Measurements from ENCODE around the gene DUSP5. TPM values are rescaled to one million over a fixed set of nuclear protein-coding genes. Genes with fewer than 3 reads are reported as not detected.

The DUSP5 gene
- total and polyA plus RNA-seq, 10 of the 15 experiments (the other 5 are each of a cell fraction or from before 2014, with no cell fraction given), result 2.1 to 95.9 (median 23.4) TPM

GRCh38 chr10:110527731-110528171, 30.0 kb downstream of the DUSP5 start:
- CTCF ChIA-PET, result interaction anchor here (0.9 to 1.5 kb wide), 3 partner anchors 19 to 24 kb away, joined by 3 to 4 read pairs (median 4); no protein-coding TSS in a partner anchor
- in situ Hi-C loops (cut with MboI), result no loop called here
- POLR2A ChIA-PET, result interaction anchor here (1.3 to 3.3 kb wide), 3 partner anchors 24 to 90 kb away, joined by 3 to 23 read pairs (median 4); no protein-coding TSS in a partner anchor

More at GRCh38 chr10:110527731-110528171, 30.0 kb downstream of the DUSP5 start:
- Histone ChIP-seq H3K79me2 (ENCODE audit: control insufficient read depth, insufficient read depth, low read length) (no peaks in the 10 kb centered on the region), H3K27ac (ENCODE audit: control insufficient read depth, insufficient read depth) (no peak overlapping the region), H3K4me1 (ENCODE audit: control insufficient read depth, insufficient read depth, low read length) (peaks cover 24% of the 10 kb centered on the region), H4K20me1 (ENCODE audit: control insufficient read depth, insufficient read depth) (no peaks in the 10 kb centered on the region), H3K4me3 (no peak overlapping the region), H3K9ac (ENCODE audit: control insufficient read depth, insufficient read depth, low read length) (no peak overlapping the region), H2AFZ (ENCODE audit: control insufficient read depth, low read depth, low read length) (no peak overlapping the region), H3K36me3 (ENCODE audit: control insufficient read depth in 2 of 2, insufficient read depth in 2 of 2, low read length in 1 of 2) (no peaks in the 10 kb centered on the region), H3K4me2 (ENCODE audit: control insufficient read depth, insufficient read depth) (no peak overlapping the region), H3K9me3 (replicated peaks; ENCODE audit: control insufficient read depth, insufficient read depth, low read length) (no peaks in the 10 kb centered on the region), H3K27me3 (replicated peaks in 1 of 2; ENCODE audit: control insufficient read depth in 2 of 2, insufficient read depth in 2 of 2, low read length in 1 of 2) (no peaks in the 10 kb centered on the region)
- intact Hi-C loops (cut with micrococcal nuclease; ENCODE audit: unreplicated experiment), result no loop called here
- ChIA-PET RAD21 (ENCODE audit: unreplicated experiment) (interaction anchor here (1.9 kb wide), 1 partner anchor 27 kb away, joined by 5 read pairs; no protein-coding TSS in a partner anchor), SMC1A (ENCODE audit: uncharacterized antibody, unreplicated experiment) (interaction anchor here (0.9 to 3.6 kb wide), 5 partner anchors 8 to 217 kb away, joined by 3 to 44 read pairs (median 8); no protein-coding TSS in a partner anchor)
- WGBS (ENCODE audit: insufficient coverage, insufficient replicate concordance, low lambda C conversion rate, missing lambda C conversion rate), result 98% methylated on average over 9 of the region's 9 CpGs
- FAIRE-seq, result no peak
- no peak for ATAC-seq
- no TSS peak for BruUV-seq (replicated peaks)
- TF ChIP-seq E2F8 (IDR thresholded peaks at IDR 0.05; ENCODE audit: low read depth, partially characterized antibody), result no peak
- TF ChIP-seq PML (IDR thresholded peaks at IDR 0.05; ENCODE audit: low read length), result no peak
- TF ChIP-seq, protein P1, sequence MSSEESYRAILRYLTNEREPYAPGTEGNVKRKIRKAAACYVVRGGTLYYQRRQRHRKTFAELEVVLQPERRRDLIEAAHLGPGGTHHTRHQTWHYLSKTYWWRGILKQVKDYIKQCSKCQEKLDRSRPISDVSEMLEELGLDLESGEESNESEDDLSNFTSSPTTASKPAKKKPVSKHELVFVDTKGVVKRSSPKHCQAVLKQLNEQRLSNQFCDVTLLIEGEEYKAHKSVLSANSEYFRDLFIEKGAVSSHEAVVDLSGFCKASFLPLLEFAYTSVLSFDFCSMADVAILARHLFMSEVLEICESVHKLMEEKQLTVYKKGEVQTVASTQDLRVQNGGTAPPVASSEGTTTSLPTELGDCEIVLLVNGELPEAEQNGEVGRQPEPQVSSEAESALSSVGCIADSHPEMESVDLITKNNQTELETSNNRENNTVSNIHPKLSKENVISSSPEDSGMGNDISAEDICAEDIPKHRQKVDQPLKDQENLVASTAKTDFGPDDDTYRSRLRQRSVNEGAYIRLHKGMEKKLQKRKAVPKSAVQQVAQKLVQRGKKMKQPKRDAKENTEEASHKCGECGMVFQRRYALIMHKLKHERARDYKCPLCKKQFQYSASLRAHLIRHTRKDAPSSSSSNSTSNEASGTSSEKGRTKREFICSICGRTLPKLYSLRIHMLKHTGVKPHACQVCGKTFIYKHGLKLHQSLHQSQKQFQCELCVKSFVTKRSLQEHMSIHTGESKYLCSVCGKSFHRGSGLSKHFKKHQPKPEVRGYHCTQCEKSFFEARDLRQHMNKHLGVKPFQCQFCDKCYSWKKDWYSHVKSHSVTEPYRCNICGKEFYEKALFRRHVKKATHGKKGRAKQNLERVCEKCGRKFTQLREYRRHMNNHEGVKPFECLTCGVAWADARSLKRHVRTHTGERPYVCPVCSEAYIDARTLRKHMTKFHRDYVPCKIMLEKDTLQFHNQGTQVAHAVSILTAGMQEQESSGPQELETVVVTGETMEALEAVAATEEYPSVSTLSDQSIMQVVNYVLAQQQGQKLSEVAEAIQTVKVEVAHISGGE (CRISPR knock-in tag; IDR thresholded peaks at IDR 0.05), result no peak
- no peak for DNase-seq (ENCODE audit: low read depth, low spot score)
